Natural killer cell (primary cell): ENCODE measurements around the gene CADM2. TPM values are rescaled to one million over a fixed set of nuclear protein-coding genes. Genes with fewer than 3 reads are reported as not detected.

ENCODE experiments used
- ATAC-seq, 3 donors: fragments of 150-1000 bp in 2 of 3; fragments of 200-7000 bp in 1 of 3; cut with Tn5 transposase; 1 replicate in 1 of 3; 2 replicates in 2 of 3; pipeline ENCODE4 v1.10.0; 2021; ENCODE audit warnings: mild to moderate bottlenecking in 2 of 3, moderate library complexity in 2 of 3
- DNase-seq, 2 donors: peaks; one replicate each; pipeline versions ENCODE4 v3.0.0 to v3.0.0-alpha.2; 2013 to 2021; ENCODE audit warnings: mixed read lengths in 1 of 2
- H3K27ac ChIP-seq: one replicate; pipeline ENCODE4 v1.5.1; 2013; ENCODE audit warnings: mild to moderate bottlenecking, low read length
- H3K27me3 ChIP-seq: one replicate; pipeline ENCODE4 v1.6.1; 2013; ENCODE audit warnings: low read length; ENCODE audit not compliant: control insufficient read depth, insufficient read depth
- H3K36me3 ChIP-seq: one replicate; pipeline ENCODE4 v1.6.1; 2013; ENCODE audit warnings: low read length; ENCODE audit not compliant: control insufficient read depth, insufficient read depth
- H3K4me1 ChIP-seq: one replicate; pipeline ENCODE4 v1.6.1; 2013; ENCODE audit warnings: low read length; ENCODE audit not compliant: control insufficient read depth, insufficient read depth
- H3K4me3 ChIP-seq: one replicate; pipeline ENCODE4 v1.5.1; 2013; ENCODE audit warnings: low read length
- H3K9me3 ChIP-seq: one replicate; pipeline ENCODE4 v1.6.1; 2013; ENCODE audit warnings: low read length; ENCODE audit not compliant: control insufficient read depth, insufficient read depth
- H3K27ac Mint-ChIP-seq, 2 donors: one replicate each; pipeline ENCODE4 v1.8.0; 2022; ENCODE audit warnings: mild to moderate bottlenecking in 2 of 2, mixed read lengths in 2 of 2, moderate library complexity in 1 of 2
- H3K27me3 Mint-ChIP-seq, 2 donors: one replicate each; pipeline ENCODE4 v1.8.0; 2022; ENCODE audit warnings: low read depth in 2 of 2, mixed read lengths in 2 of 2
- H3K36me3 Mint-ChIP-seq: one replicate; pipeline ENCODE4 v1.8.0; 2022; ENCODE audit warnings: mixed read lengths
- H3K4me1 Mint-ChIP-seq, 2 donors: one replicate each; pipeline ENCODE4 v1.8.0; 2022; ENCODE audit warnings: mixed read lengths in 2 of 2
- H3K4me3 Mint-ChIP-seq: one replicate; pipeline ENCODE4 v1.8.0; 2022; ENCODE audit warnings: mild to moderate bottlenecking, moderate library complexity, mixed read lengths
- H3K9me3 Mint-ChIP-seq, 2 donors: one replicate each; pipeline ENCODE4 v1.8.0; 2022; ENCODE audit warnings: mixed read lengths in 2 of 2
- CTCF ChIP-seq: fragments of 200-600 bp; IDR thresholded peaks from one replicate; pipeline ENCODE4 v1.8.0; 2022; ENCODE audit warnings: antibody characterized with exemption
- WGBS: methylation state at CpG from one replicate; pipeline ENCODE4 v1.1.7; 2013; ENCODE audit warnings: missing lambda C conversion rate; ENCODE audit not compliant: insufficient coverage; 5-methylcytosine and 5-hydroxymethylcytosine counted together
- intact Hi-C: fragments of 100-400 bp; cut with micrococcal nuclease; formaldehyde crosslinking; loops from one replicate; pipeline ENCODE4 v1.14.2; 2022
- total RNA-seq, 4 donors: library from RNA; stranded (reverse); fragments of 120-200 nt in 1 of 4; gene quantifications; one replicate each; pipeline versions ENCODE4 v1.2.3 to v1.2.4, GENCODE V29; 2013 to 2022

Gene CADM2
- total RNA-seq, 3 donors from 2014 or later (not counting 1 experiment from before 2014, with no cell fraction given): 0.07 TPM; not detected in 2

- no peaks in the 10 kb centered on the region for H3K4me1 Mint-ChIP-seq
- no peak overlapping the region for H3K27ac Mint-ChIP-seq
- H3K4me3 ChIP-seq: no peak overlapping the region
- no peak overlapping the region for H3K27ac ChIP-seq
- H3K9me3 Mint-ChIP-seq: peaks cover 2% of the 10 kb centered on the region in 2 donors
- intact Hi-C loops: no loop called here
- no peaks in the 10 kb centered on the region for H3K36me3 Mint-ChIP-seq
- no peaks in the 10 kb centered on the region for H3K4me1 ChIP-seq
- no peaks in the 10 kb centered on the region for H3K27me3 Mint-ChIP-seq
- no peak for DNase-seq
- no peaks in the 10 kb centered on the region for H3K36me3 ChIP-seq
- TF ChIP-seq CTCF: no peak
- ATAC-seq: no peak
- H3K27me3 ChIP-seq: no peaks in the 10 kb centered on the region
- H3K9me3 ChIP-seq: peaks cover 4% of the 10 kb centered on the region
- H3K4me3 Mint-ChIP-seq: no peak overlapping the region
Measured at GRCh38 chr3:85846940-85847339, 888.2 kb downstream of the CADM2 start.

- Histone ChIP-seq H3K27ac (no peak overlapping the region), H3K4me3 (no peak overlapping the region), H3K27me3 (no peaks in the 10 kb centered on the region), H3K36me3 (no peaks in the 10 kb centered on the region), H3K9me3 (no peaks in the 10 kb centered on the region), H3K4me1 (no peaks in the 10 kb centered on the region)
- no peaks in the 10 kb centered on the region for H3K4me1 Mint-ChIP-seq
- intact Hi-C loops: no loop called here
- ATAC-seq: no peak
- no peaks in the 10 kb centered on the region for H3K36me3 Mint-ChIP-seq
- no peak for TF ChIP-seq CTCF
- H3K9me3 Mint-ChIP-seq: peaks cover 8 to 11% of the 10 kb centered on the region in 2 donors
- no peaks in the 10 kb centered on the region for H3K27me3 Mint-ChIP-seq
- no peak overlapping the region for H3K27ac Mint-ChIP-seq
- H3K4me3 Mint-ChIP-seq: no peak overlapping the region
- no peak for DNase-seq
Measured at GRCh38 chr3:85851071-85851470, 892.3 kb downstream of the CADM2 start.

- WGBS: no CpG with 5 or more reads among the region's 2 CpGs
- no peaks in the 10 kb centered on the region for H3K27me3 Mint-ChIP-seq
- Histone ChIP-seq H3K9me3 (no peaks in the 10 kb centered on the region), H3K36me3 (no peaks in the 10 kb centered on the region), H3K27ac (no peak overlapping the region), H3K4me3 (no peak overlapping the region), H3K4me1 (no peaks in the 10 kb centered on the region), H3K27me3 (no peaks in the 10 kb centered on the region)
- H3K4me1 Mint-ChIP-seq: no peaks in the 10 kb centered on the region
- intact Hi-C loops: no loop called here
- H3K36me3 Mint-ChIP-seq: no peaks in the 10 kb centered on the region
- no peak overlapping the region for H3K4me3 Mint-ChIP-seq
- no peak for ATAC-seq
- H3K27ac Mint-ChIP-seq: no peak overlapping the region
- DNase-seq: no peak
- no peak for TF ChIP-seq CTCF
- H3K9me3 Mint-ChIP-seq: peaks cover 8 to 11% of the 10 kb centered on the region in 2 donors
Measured at GRCh38 chr3:85853805-85854204, 895.0 kb downstream of the CADM2 start.

- intact Hi-C loops: no loop called here
- no peaks in the 10 kb centered on the region for H3K27me3 ChIP-seq
- no peaks in the 10 kb centered on the region for H3K9me3 ChIP-seq
- no peak overlapping the region for H3K27ac Mint-ChIP-seq
- peaks cover 19 to 28% of the 10 kb centered on the region in 2 donors for H3K9me3 Mint-ChIP-seq
- no peak for TF ChIP-seq CTCF
- no peak overlapping the region for H3K4me3 ChIP-seq
- DNase-seq (no peak), ATAC-seq (no peak)
- H3K36me3 Mint-ChIP-seq: no peaks in the 10 kb centered on the region
- H3K27me3 Mint-ChIP-seq: no peaks in the 10 kb centered on the region
- no peaks in the 10 kb centered on the region for H3K4me1 ChIP-seq
- no peak overlapping the region for H3K27ac ChIP-seq
- H3K4me3 Mint-ChIP-seq: no peak overlapping the region
- H3K36me3 ChIP-seq: no peaks in the 10 kb centered on the region
- H3K4me1 Mint-ChIP-seq: no peaks in the 10 kb centered on the region
Measured at GRCh38 chr3:85862893-85863455, 904.2 kb downstream of the CADM2 start.
